ENCODE results near the gene PLVAP.
A peak's percentile ranks its signal among the peaks of the same experiment; 100 is the strongest.

PLVAP gene

GRCh38 chr19:17321655-17322489 lies 55.3 kb downstream of the PLVAP start:
- no peak for DNase-seq (ENCODE audit: low read depth)

DNA sequence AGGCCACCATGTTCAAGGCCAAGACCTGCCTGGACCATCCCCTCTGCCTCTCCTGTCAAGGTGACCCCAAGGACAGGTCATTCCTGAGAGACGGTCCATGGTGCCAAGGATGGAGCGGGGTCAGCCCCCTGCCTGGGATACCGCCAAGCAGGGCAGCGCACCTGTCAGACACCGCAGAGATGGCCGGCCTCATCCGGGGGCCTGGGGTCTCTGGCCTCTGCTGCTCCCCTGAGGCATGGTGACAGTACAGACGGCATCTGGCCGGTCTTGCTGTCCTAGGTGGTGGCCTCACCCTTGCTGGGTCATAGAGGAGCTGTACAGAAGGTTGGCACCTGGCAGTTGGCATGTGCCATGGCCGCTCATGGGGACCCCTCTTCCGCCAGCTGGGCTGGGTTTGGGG lies 56.7 kb downstream of the PLVAP start:
- no peak for DNase-seq (ENCODE audit: low read depth)

GRCh38 chr19:17319473-17320238 lies 57.5 kb downstream of the PLVAP start:
- DNase-seq (ENCODE audit: low read depth) = no peak

- no peak for DNase-seq (ENCODE audit: low read depth)
These were observed 58.2 kb downstream of the PLVAP start for GRCh38 chr19:17318966-17319365.

DNA sequence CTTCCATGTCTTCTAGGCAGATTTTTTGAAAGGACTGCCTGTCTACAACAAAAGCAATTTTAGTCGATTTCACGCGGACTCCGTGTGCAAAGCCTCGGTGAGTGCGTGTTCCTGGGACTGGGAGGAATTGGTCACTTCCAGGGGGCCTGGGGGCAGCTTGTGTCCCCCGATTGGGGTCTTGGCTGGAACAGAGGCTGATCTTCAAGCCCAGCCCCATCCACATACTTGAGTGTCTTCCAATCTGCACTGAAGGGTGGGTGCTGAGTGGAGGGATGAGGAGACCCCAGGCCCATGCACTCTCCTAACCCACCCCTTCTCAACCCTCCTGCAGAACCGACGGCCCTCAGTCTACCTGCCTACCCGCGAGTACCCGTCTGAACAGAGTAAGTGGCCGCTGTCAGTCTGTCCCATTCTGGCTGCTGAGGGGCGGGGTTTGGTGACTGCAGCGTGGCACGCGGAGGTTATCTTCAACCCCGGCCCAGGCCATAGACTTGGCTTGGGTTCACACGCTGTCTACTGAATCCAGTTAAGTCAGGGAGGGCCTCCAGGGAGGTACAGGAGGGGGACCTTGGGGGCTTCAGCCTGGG lies 63.0 kb downstream of the PLVAP start:
- DNase-seq (ENCODE audit: low read depth) = no peak

DNA sequence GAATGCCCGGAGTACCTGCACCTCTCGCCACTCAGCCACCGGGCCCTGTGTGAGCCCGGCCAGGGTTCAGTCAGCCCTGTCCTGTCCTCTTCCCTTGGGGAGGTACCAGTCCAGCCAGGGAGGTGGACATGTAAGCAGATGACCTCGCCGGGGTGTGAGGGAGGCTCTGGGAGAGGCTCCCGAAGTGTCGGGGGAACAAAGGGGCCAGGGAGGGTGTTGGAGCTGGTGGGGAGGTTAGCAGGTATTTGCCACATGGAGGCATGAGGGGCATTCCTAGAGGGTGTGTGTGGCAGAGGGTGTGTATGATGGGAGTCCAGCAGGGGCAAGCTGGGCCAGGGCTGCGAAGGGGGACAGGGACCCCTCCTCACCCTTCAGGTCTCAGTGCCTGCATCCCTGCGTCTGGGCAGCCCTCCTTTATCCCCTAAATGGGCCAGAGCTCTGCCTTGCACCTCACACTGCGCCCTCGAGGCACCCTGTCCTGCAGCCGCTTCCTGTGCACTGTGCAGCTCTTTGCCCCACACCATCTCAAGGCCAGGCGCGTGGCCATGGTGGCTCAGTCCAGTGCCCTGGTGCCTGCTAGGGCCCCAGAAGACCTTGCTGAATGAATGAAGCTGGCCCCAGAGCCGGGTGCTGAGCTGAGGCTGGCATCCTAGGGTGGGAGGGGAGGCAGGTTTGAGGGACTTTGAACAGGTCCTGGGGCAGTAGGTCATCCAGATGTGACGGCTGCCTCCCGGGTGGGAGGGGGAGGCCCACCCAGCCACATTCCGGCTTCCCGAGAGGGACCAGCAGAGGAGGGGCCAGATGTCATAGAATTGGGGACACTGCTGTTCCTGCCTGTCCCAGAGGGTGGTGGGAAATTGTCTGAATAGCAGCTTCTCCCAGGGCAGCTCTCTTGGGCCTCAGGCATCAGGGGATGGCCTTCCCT lies 64.7 kb downstream of the PLVAP start:
- DNase-seq (ENCODE audit: low read depth) = no peak

- no peak for DNase-seq (ENCODE audit: low read depth)
These were observed 65.5 kb downstream of the PLVAP start for GRCh38 chr19:17311455-17312188.

DNA sequence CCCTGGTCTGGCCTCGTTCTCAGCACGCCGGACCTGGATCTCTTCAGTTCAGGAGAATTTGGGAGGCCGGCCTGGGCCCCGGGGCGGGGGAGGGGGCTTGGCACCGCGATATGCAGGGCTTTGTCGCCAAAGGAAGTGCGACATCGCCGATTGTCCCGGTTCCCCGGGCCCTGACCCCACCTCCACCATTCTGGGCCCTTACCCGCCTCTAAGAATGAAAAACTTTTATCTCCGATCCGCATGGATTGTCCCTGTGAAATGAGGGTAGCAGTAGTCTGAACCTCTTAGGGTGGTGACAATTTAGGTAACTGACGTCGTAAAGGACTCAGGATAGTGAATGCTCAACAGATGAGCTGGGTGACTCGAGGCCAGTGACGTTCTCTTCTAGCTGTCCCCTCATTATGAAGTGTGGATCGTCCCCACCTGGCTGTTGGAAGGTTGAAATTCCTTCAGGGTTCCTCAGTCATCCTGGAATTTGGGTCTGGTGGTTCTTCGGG lies 67.1 kb downstream of the PLVAP start:
- DNase-seq (ENCODE audit: low read depth) = no peak

DNA sequence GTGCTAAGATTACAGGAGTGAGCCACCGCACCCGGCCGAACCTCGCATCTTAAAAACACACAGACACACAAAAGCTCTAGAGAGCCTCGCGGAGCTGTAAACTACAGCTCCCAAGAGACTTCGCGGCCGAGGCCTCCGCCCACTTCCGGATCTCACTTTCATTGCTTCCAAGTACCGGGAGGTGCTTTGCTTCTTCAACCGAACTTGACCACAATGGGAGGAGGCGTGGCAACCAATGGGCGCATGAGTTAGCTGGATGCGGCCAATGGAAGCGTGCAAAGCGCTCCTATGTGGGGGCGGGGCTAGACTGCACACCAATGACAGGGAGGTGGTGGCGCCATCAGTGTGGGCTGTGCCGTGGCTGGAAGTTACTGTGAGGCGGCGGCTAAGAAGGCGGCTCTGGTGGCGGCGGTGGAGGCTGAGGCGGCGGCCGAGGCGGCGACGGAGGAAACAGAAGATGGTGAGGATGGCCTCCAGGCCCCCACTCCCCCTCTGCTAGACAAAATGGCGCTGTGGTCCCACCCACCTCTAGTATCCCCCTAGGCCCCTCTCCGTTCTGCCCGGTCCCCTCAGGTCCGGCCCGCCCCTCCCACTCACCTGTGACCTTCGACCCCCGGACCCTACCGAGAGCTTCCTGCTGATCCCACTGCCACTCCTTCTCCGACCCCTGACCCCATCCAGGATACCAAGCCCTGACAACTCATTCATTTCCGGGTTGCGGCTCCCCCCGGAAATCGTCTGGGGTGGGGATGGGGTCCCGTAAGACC lies 67.8 kb downstream of the PLVAP start, which contains the start of gene DDA1:
Gene DDA1, plus strand, starts transcription at position 366 of the 767 bp plus-strand sequence. Its CDS starts 92 bp downstream, at position 458.
- peak; percentile 96 for DNase-seq (ENCODE audit: low read depth)

- DNase-seq (ENCODE audit: low read depth) = no peak
These were observed 69.2 kb downstream of the PLVAP start for GRCh38 chr19:17307876-17308377.

- no peak for DNase-seq (ENCODE audit: low read depth)
These were observed 70.8 kb downstream of the PLVAP start for GRCh38 chr19:17306285-17306714.

GRCh38 chr19:17305517-17306284 lies 71.4 kb downstream of the PLVAP start, which contains the start of gene MRPL34:
Gene MRPL34, plus strand, starts transcription at chr19:17305872. Its CDS starts 21 bp downstream, at chr19:17305893.
- DNase-seq (ENCODE audit: low read depth) = peak; percentile 92

- DNase-seq (ENCODE audit: low read depth) = no peak
These were observed 72.0 kb downstream of the PLVAP start for GRCh38 chr19:17305216-17305516.

- DNase-seq (ENCODE audit: low read depth) = no peak
These were observed 72.5 kb downstream of the PLVAP start for GRCh38 chr19:17304386-17305215.

DNA sequence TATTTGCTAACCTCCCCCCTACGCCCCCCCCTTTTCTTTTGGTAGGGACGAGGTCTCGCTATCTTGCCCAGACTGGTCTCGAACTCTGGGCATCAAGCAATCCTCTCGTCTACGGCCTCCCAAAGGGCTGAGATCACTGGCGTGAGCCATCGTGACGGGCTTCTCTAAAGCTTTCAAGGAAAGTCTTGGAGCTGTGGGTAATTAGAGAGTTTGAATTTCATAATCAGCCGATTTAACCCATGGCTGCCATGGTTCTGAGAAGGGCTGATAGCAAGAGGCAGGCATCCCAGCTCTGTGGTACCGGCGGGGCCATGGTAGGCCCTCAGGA lies 73.2 kb downstream of the PLVAP start:
- DNase-seq (ENCODE audit: low read depth) = no peak

GRCh38 chr19:17303167-17303939 lies 73.8 kb downstream of the PLVAP start, which contains the start of gene ABHD8:
Gene ABHD8, minus strand, starts transcription at chr19:17303425. Its CDS starts 1,809 bp downstream, at chr19:17301616.
- peak; percentile 92 for DNase-seq (ENCODE audit: low read depth)

All from activated T-cell treated with anti-CD3 and anti-CD28 coated beads for 48 hours (primary cell).